Measurements from ENCODE around the gene ZNF385B.

- TF ChIP-seq, protein P1, sequence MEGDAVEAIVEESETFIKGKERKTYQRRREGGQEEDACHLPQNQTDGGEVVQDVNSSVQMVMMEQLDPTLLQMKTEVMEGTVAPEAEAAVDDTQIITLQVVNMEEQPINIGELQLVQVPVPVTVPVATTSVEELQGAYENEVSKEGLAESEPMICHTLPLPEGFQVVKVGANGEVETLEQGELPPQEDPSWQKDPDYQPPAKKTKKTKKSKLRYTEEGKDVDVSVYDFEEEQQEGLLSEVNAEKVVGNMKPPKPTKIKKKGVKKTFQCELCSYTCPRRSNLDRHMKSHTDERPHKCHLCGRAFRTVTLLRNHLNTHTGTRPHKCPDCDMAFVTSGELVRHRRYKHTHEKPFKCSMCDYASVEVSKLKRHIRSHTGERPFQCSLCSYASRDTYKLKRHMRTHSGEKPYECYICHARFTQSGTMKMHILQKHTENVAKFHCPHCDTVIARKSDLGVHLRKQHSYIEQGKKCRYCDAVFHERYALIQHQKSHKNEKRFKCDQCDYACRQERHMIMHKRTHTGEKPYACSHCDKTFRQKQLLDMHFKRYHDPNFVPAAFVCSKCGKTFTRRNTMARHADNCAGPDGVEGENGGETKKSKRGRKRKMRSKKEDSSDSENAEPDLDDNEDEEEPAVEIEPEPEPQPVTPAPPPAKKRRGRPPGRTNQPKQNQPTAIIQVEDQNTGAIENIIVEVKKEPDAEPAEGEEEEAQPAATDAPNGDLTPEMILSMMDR (IDR thresholded peaks at IDR 0.05; ENCODE audit: low read length), result no peak
- TF ChIP-seq EZH2 (IDR thresholded peaks at IDR 0.05; ENCODE audit: borderline replicate concordance, low read length), result no peak
Measured at GRCh38 chr2:179715196-179715595, 146.2 kb downstream of the ZNF385B start.

All from OCI-LY1 (cell line).